SK-N-MC (cell line): ENCODE measurements around the gene AGRN.
"Not testable (repeated sequence)": the region's sequence is repeated elsewhere in the genome, so short reads cannot be mapped to it uniquely, and the experiment has no call there.

ENCODE experiments used
- DNase-seq: peaks from one replicate; pipeline ENCODE4 v3.0.0-alpha.2; 2011; ENCODE audit warnings: low read depth, low spot score
- H3K27ac ChIP-seq: fragments of 200-600 bp; sonication (generic); 2 replicates; pipeline ENCODE4 v1.5.1; 2016; ENCODE audit warnings: mixed run types
- H3K36me3 ChIP-seq: fragments of 200-600 bp; sonication (generic); 2 replicates; pipeline ENCODE4 v1.6.1; 2017; ENCODE audit warnings: antibody characterized with exemption, low read length, mixed read lengths; ENCODE audit not compliant: insufficient read depth
- H3K4me3 ChIP-seq: fragments of 200-600 bp; sonication (generic); 2 replicates; pipeline ENCODE4 v1.5.1; 2016
- H3K9ac ChIP-seq: fragments of 200-600 bp; sonication (generic); 2 replicates; pipeline ENCODE4 v1.8.0; 2017; ENCODE audit warnings: mixed run types, mixed read lengths; ENCODE audit not compliant: insufficient read length
- H3K9me3 ChIP-seq: fragments of 200-600 bp; sonication (generic); 2 replicates; pipeline ENCODE4 v1.6.1; 2017; ENCODE audit warnings: low read depth, mild to moderate bottlenecking, antibody characterized with exemption, low read length, moderate library complexity, mixed read lengths
- EZH2 ChIP-seq: fragments of 200-600 bp; sonication (generic); IDR thresholded peaks from one replicate; pipeline ENCODE4 v1.6.1; 2017; ENCODE audit warnings: antibody characterized with exemption
- FOXP2 ChIP-seq: optimal IDR thresholded peaks from 2 replicates; pipeline ENCODE3; 2011; ENCODE audit warnings: mild to moderate bottlenecking, moderate library complexity; ENCODE audit not compliant: insufficient read depth; ENCODE audit errors: extremely low read length, control extremely low read depth
- POLR2AphosphoS5 ChIP-seq: IDR thresholded peaks from 2 replicates; pipeline ENCODE4 v1.6.1; 2012; ENCODE audit warnings: mild to moderate bottlenecking, low read depth, low read length, borderline replicate concordance

Gene AGRN

DNA sequence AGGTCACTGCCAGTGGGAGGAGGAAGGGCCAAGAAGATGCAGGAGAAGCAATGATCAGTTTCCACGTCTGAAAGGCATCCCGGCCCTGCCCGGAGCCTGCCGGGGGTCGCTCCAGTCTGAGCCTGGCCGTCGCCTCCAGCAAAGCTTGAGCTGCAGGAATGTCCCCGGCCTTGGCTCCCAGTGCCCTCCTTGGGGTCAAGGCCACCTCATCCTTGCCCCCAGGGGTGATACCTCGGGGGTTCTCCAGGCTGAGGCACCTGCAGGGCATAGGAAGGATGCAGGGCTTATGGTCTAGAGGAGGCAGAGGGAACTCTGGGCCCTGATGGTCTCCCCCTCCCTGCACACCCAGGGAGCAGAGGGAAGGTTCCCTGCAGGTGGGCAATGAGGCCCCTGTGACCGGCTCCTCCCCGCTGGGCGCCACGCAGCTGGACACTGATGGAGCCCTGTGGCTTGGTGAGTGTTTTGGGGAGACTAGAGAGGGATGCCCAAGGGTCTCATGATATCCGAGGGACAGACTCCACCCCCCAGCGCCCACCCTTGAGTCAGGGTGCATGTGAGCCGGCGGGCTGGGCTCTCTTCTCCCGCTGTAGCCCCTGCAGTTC lies 34.3 kb downstream of the AGRN start:
- no peak overlapping the region for H3K9ac ChIP-seq
- H3K36me3 ChIP-seq, result peaks cover 28% of the 10 kb centered on the region; the same call in 1 of the 2 replicates
- no peak overlapping the region for H3K4me3 ChIP-seq
- no peak overlapping the region for H3K27ac ChIP-seq
- DNase-seq, result no peak
- no peak for TF ChIP-seq POLR2AphosphoS5
- no peak for TF ChIP-seq EZH2
- TF ChIP-seq FOXP2, result no peak
- no peaks in the 10 kb centered on the region for H3K9me3 ChIP-seq

DNA sequence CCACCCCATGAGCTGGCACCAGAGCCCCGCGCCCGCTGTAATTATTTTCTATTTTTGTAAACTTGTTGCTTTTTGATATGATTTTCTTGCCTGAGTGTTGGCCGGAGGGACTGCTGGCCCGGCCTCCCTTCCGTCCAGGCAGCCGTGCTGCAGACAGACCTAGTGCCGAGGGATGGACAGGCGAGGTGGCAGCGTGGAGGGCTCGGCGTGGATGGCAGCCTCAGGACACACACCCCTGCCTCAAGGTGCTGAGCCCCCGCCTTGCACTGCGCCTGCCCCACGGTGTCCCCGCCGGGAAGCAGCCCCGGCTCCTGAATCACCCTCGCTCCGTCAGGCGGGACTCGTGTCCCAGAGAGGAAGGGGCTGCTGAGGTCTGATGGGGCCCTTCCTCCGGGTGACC lies 35.1 kb downstream of the AGRN start:
- Histone ChIP-seq H3K9ac (no peak overlapping the region), H3K9me3 (no peaks in the 10 kb centered on the region), H3K4me3 (no peak overlapping the region), H3K36me3 (peaks cover 26% of the 10 kb centered on the region; the same call in 1 of the 2 replicates), H3K27ac (no peak overlapping the region)
- TF ChIP-seq POLR2AphosphoS5 (no peak), FOXP2 (no peak), EZH2 (no peak)
- no peak for DNase-seq

DNA sequence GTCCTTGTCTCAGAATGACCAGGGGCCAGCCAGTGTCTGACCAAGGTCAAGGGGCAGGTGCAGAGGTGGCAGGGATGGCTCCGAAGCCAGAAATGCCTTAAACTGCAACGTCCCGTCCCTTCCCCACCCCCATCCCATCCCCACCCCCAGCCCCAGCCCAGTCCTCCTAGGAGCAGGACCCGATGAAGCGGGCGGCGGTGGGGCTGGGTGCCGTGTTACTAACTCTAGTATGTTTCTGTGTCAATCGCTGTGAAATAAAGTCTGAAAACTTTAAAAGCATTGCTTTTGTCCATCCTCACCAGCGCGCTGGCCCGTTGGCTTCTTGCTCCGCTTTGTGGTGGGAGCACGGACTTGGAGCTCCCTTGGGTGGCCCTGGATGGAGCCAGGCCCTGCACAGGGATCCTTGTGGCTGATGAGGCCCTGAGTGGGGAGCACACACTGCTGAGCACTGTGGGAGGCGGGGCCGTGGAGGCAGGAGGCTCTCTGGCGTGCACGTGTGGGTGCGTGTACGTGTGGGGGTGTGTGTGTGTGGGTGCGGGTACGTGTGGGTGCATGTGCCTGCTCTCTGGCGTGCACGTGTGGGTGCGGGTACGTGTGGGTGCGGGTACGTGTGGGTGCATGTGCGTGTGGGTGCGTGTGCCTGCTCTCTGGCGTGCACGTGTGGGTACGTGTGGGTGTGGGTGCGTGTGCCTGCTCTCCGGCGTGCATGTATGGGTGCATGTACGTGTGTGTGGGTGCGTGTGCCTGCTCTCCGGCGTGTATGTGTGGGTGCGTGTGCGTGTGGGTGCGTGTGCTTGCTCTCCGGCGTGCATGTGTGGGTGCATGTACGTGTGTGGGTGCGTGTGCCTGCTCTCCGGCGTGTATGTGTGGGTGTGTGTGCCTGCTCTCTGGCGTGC lies 36.2 kb downstream of the AGRN start:
- Histone ChIP-seq H3K9me3 (no peaks in the 10 kb centered on the region), H3K36me3 (peaks cover 21% of the 10 kb centered on the region; the same call in 1 of the 2 replicates), H3K4me3 (no peak overlapping the region), H3K9ac (no peak overlapping the region), H3K27ac (no peak overlapping the region)
- TF ChIP-seq POLR2AphosphoS5 (0 out of 2 replicates have a peak, but pooled peaks have one; percentile 8), EZH2 (no peak), FOXP2 (no peak)
- no peak for DNase-seq

DNA sequence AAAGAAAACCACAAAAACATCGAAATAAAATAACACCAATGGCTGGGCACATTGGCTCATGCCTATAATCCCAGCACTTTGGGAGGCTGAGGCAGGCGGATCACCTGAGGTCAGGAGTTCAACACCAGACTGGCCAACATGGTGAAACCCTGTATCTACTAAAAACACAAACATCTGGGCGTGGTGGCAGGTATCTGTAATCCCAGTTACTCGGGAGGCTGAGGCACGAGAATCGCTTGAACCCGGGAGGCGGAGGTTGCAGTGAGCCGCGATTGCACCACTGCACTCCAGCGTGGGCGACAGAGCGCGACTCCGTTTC lies 37.8 kb downstream of the AGRN start:
- not testable (repeated sequence) for DNase-seq, H3K4me3 ChIP-seq, H3K9ac ChIP-seq, H3K9me3 ChIP-seq, H3K36me3 ChIP-seq, H3K27ac ChIP-seq

DNA sequence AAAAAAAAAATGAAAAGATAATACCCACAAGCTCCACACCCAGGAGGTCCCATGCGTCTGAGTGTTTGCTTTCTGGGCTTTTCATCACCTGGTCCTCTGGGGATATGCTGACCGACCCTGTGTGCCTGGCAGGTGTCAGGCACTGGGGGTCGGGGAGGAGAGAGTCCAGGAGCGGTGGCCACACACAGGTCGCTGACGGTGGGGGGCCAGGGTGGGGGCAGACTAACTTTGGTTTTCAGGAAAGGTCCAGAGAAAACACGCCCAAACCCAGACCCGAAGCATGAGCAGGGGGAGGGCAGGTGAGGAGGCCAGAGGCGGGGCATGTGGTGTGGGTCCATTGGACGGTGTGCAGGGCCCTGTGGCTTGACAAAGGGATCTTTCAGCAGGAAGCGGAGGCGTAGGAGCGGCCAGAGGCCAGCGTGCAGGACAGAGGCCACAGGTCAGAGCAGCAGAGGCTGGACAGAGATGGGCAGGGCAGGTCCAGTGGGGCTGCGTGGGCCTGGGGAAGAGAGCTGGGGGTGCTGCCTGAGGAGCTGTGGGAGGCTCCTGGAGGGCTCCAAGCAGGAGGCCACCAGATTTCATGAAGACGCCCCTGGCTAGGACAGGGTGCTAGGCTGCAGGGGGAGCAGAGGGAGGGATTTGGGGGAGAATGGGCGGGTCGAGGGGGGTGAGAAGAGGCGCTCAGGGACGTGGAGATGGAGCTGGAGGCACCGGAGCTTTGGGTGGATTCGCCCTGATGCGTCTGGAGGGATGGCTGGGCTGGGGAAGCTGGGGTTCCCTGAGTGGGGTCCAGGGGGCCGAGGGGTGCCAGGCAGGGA lies 38.4 kb downstream of the AGRN start:
- Histone ChIP-seq H3K4me3 (peak overlapping the region; percentile 83), H3K9me3 (no peaks in the 10 kb centered on the region), H3K27ac (no peak overlapping the region), H3K36me3 (peaks cover 6% of the 10 kb centered on the region; the same call in 1 of the 2 replicates), H3K9ac (no peak overlapping the region)
- no peak for DNase-seq
- TF ChIP-seq POLR2AphosphoS5 (no peak), FOXP2 (no peak), EZH2 (no peak)

DNA sequence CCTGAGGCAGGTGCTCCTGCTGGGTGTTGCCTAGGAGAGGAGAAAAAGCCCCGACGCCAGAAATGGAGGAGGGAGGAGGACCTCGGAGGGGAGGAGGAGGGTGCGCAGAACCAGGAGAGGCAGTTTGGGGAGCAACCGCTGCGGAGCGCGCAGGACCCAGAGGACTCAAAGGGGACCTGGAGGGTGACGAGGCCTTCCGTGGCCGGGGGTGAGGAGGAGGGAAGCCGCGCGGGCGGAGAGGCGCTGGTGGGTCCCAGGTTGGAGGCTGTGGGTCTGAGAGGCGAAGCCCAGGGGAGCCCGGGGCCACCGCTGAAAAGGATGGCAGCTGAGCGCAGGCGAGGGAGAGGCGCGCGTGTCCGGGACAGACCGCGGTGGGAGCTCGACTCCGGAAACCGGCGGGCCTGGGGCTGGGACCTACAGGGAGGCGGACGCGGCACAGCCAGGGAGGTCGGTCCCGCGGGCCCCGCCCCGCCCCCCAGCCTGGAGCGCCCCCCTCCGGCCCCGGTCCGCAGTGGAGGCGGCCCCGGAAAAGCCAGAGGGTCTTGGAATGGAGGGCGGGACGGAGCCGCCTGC lies 39.1 kb downstream of the AGRN start:
- Histone ChIP-seq H3K9ac (no peak overlapping the region), H3K27ac (no peak overlapping the region), H3K4me3 (peak overlapping the region; percentile 83), H3K9me3 (no peaks in the 10 kb centered on the region), H3K36me3 (peaks cover 4% of the 10 kb centered on the region; the same call in 1 of the 2 replicates)
- TF ChIP-seq POLR2AphosphoS5, result no peak
- TF ChIP-seq FOXP2, result no peak
- no peak for TF ChIP-seq EZH2
- no peak for DNase-seq

DNA sequence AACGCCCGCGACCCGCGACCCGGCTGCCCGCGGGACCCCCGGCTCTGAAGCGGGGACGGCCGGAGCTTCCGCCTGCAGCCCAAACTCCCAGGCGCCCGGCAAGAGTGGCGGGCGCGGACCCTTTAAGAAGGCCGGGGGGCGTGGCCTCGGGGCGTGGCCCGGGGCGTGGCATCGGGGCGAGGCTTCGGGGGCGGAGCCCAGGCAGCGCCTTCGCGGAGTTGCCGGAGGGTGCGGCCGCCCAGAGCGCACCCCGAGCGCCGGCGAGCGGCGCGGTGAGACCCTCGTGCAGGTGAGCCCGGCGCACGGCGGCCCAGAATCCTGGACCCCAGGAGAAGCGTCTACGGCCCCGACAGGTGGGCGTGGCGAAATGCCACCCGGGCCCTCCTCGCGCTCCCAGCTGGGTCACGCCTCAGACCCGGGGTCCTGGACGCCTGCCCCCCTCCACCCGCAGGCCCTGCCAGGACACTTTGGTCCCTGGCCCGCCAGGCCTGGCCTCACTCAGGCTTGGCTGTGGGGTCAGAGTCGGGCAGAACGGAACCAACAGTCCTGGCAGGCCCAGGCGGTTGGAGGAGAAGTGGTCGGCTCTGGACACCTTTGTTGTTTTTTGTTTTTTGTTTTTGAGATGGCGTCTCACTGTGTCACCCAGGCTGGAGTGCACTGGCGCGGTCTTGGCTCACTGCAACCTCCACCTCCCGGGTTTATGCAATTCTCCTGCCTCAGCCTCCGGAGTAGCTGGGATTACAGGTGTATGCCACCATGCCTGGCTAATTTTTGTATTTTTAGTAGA lies 39.8 kb downstream of the AGRN start:
- Histone ChIP-seq H3K9me3 (no peaks in the 10 kb centered on the region), H3K4me3 (peak overlapping the region; percentile 83), H3K36me3 (no peaks in the 10 kb centered on the region; the same call in 1 of the 2 replicates), H3K9ac (no peak overlapping the region), H3K27ac (no peak overlapping the region)
- TF ChIP-seq EZH2 (no peak), POLR2AphosphoS5 (peak; percentile 64; the same call in 1 of the 2 replicates)
- no peak for DNase-seq
